Mucosa of rectum (tissue), 2 donors: ENCODE results near the gene C1QTNF2.
"Not testable (repeated sequence)": the region's sequence is repeated elsewhere in the genome, so short reads cannot be mapped to it uniquely, and the experiment has no call there.

ENCODE experiments used
- H3K27ac ChIP-seq, 2 donors: one replicate each; pipeline ENCODE4 v1.7.0; 2013; ENCODE audit warnings: inconsistent platforms in 2 of 2, low read depth in 2 of 2, low read length in 2 of 2
- H3K27me3 ChIP-seq, 2 donors: one replicate each; pipeline ENCODE4 v1.7.0; 2013; ENCODE audit warnings: low read length in 2 of 2; ENCODE audit not compliant: control insufficient read depth in 2 of 2, insufficient read depth in 2 of 2
- H3K36me3 ChIP-seq, 2 donors: one replicate each; pipeline ENCODE4 v1.7.0; 2013; ENCODE audit warnings: low read length in 2 of 2; ENCODE audit not compliant: control insufficient read depth in 2 of 2, insufficient read depth in 2 of 2
- H3K4me1 ChIP-seq, 2 donors: one replicate each; pipeline ENCODE4 v1.7.0; 2013; ENCODE audit warnings: low read length in 2 of 2, mild to moderate bottlenecking in 1 of 2; ENCODE audit not compliant: control insufficient read depth in 2 of 2, insufficient read depth in 2 of 2
- H3K4me3 ChIP-seq, 2 donors: one replicate each; pipeline ENCODE4 v1.7.0; 2013; ENCODE audit warnings: low read length in 2 of 2
- H3K9ac ChIP-seq, 2 donors: one replicate each; pipeline ENCODE4 v1.7.0; 2013; ENCODE audit warnings: low read length in 2 of 2, low read depth in 1 of 2, mild to moderate bottlenecking in 1 of 2
- H3K9me3 ChIP-seq, 2 donors: one replicate each; pipeline ENCODE4 v1.7.0; 2013; ENCODE audit warnings: low read length in 2 of 2; ENCODE audit not compliant: control insufficient read depth in 2 of 2
- donor health status: healthy.
- donor health status: Normal muscosa, but diverticular disease.

The C1QTNF2 gene

DNA sequence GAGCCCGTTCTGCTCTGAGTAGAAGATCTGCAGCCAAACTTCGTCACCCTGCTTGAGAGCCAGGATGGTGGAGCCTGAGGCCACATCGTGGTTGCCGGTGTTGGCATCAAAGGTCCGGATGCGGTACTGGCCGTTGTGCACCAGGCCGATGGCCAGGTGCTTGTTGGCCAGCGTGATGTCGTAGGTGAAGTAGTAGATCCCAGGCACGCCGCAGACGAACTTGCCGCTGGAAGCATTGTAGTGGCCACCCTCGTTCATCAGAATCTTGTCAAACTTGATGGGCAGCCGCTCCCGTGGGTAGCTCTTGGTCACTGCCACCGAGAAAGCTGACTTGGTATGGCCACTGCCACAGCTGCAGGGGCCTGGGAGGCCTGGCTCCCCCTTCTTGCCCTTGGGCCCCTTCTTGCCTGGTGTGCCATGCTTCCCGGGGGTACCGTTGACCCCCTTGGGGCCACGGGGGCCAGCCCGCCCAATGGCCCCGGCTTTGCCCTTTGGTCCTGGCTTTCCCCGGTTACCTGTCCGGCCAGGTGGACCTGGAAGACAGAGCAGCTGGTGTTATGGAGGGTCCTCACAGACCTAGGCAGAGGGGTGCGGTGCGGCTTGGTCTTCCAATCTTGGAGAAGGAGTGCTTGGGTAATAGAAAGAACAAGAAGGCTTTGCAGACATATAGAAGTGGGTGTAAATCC, 21.0 kb downstream of the C1QTNF2 start:
- no peak overlapping the region for H3K9ac ChIP-seq
- H3K36me3 ChIP-seq, result no peaks in the 10 kb centered on the region
- peaks cover 4% of the 10 kb centered on the region in 2 donors for H3K4me1 ChIP-seq
- H3K27me3 ChIP-seq, result no peaks in the 10 kb centered on the region
- H3K4me3 ChIP-seq, result no peak overlapping the region
- no peak overlapping the region for H3K27ac ChIP-seq
- H3K9me3 ChIP-seq, result no peaks in the 10 kb centered on the region

GRCh38 chr5:160348080-160348479, 22.3 kb downstream of the C1QTNF2 start:
- H3K4me1 ChIP-seq, result peaks cover 4% of the 10 kb centered on the region in 2 donors
- no peaks in the 10 kb centered on the region for H3K9me3 ChIP-seq
- H3K9ac ChIP-seq, result no peak overlapping the region
- H3K36me3 ChIP-seq, result no peaks in the 10 kb centered on the region
- no peaks in the 10 kb centered on the region for H3K27me3 ChIP-seq
- H3K4me3 ChIP-seq, result no peak overlapping the region
- no peak overlapping the region for H3K27ac ChIP-seq

GRCh38 chr5:160347448-160347847, 23.0 kb downstream of the C1QTNF2 start:
- Histone ChIP-seq H3K9ac (no peak overlapping the region), H3K27me3 (no peaks in the 10 kb centered on the region), H3K4me1 (peaks cover 4 to 9% of the 10 kb centered on the region in 2 donors), H3K4me3 (no peak overlapping the region), H3K9me3 (no peaks in the 10 kb centered on the region), H3K27ac (no peak overlapping the region), H3K36me3 (no peaks in the 10 kb centered on the region)

DNA sequence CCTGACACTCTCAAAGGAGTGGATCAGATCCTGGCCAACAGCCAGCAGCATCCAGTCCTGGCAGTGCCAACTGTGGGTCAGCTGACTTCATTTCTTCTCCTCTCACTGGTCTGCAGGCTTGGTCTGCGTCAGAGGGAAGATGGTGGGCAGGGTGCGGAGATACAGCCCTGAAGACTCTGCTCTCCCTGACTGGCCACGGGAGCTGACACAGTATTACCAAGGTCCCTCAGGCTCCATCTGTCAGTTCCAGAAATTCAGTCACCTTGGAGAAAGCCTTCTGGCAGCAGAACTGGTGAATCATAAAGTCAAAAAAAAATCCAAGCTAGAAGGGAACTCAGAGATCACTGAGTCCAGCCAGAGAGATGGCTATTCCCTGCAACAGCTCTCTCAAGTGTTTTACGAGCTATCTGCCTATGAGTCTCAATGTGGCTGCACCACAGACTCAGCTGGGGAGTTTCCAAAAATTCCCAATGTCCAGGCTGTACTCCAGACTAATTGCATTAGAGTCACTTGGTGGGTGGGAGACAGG, 27.9 kb downstream of the C1QTNF2 start:
- no peaks in the 10 kb centered on the region for H3K27me3 ChIP-seq
- H3K4me1 ChIP-seq, result peaks cover 4 to 9% of the 10 kb centered on the region in 2 donors
- no peaks in the 10 kb centered on the region for H3K9me3 ChIP-seq
- H3K27ac ChIP-seq, result no peak overlapping the region
- H3K36me3 ChIP-seq, result no peaks in the 10 kb centered on the region
- no peak overlapping the region for H3K4me3 ChIP-seq
- no peak overlapping the region for H3K9ac ChIP-seq

GRCh38 chr5:160341309-160341870, 29.0 kb downstream of the C1QTNF2 start:
- no peak overlapping the region for H3K4me3 ChIP-seq
- no peaks in the 10 kb centered on the region for H3K27me3 ChIP-seq
- peaks cover 4 to 9% of the 10 kb centered on the region in 2 donors for H3K4me1 ChIP-seq
- no peaks in the 10 kb centered on the region for H3K9me3 ChIP-seq
- no peak overlapping the region for H3K9ac ChIP-seq
- no peaks in the 10 kb centered on the region for H3K36me3 ChIP-seq
- H3K27ac ChIP-seq, result no peak overlapping the region

GRCh38 chr5:160340513-160340912, 29.9 kb downstream of the C1QTNF2 start:
- H3K27ac ChIP-seq, H3K9ac ChIP-seq, H3K4me3 ChIP-seq, H3K27me3 ChIP-seq, H3K9me3 ChIP-seq, H3K4me1 ChIP-seq, H3K36me3 ChIP-seq: not testable (repeated sequence)

DNA sequence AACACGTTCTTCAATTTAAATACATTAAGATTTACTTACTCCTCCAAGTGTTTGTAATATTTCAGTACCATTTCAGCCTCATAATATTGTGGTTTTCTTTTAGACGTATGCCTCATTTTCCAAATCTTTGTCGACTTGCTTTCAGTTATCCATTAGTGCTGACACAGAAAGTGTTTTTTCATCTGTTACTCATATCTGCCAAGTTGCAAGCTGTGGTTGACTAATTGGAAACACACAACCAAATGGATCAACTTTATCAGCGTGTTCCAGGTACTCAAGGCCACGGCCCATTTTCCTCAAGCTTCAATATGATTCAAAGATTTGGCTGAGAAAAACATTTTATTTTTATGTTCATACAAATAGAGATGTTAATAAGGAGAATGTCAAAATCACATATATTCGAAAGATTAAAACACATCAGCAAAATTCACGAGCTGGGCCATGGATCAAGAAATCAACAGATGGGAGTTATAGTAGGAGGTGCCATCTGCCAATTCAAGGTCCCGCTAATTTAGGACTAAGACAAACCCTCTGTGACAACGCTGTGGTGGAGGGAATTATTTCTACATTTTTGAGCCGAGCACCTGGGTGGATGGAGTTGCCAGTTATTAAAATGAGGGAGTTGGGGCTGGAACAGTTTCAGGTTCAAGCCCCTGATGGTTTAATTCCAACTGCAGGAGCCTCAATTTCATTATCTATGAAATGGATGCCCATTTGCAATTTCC, 30.9 kb downstream of the C1QTNF2 start:
- Histone ChIP-seq H3K4me1 (peaks cover 0 to 5% of the 10 kb centered on the region in 2 donors), H3K4me3 (no peak overlapping the region), H3K9ac (no peak overlapping the region), H3K27me3 (no peaks in the 10 kb centered on the region), H3K36me3 (no peaks in the 10 kb centered on the region), H3K9me3 (no peaks in the 10 kb centered on the region), H3K27ac (no peak overlapping the region)

GRCh38 chr5:160334716-160335115, 35.7 kb downstream of the C1QTNF2 start:
- not testable (repeated sequence) for H3K36me3 ChIP-seq, H3K4me3 ChIP-seq, H3K4me1 ChIP-seq, H3K27me3 ChIP-seq, H3K9me3 ChIP-seq, H3K27ac ChIP-seq, H3K9ac ChIP-seq

DNA sequence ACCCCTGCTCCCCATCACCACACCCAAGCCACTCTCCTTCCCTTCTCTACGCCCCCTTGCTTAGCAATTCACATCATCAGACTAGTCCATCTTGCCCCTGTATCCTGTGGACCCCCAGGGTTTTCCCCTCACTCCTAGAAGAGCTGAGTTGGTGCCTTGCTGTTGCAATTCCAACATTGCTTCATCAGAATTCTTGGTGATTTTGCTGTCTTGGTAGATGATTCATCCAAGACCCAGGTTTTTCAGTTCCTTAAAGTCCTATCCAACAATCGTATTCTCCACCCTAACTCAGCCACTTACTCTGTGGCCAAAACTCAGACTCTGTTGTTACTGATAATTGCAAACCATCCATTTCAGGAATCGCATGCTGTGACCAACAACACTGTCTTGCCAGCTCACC, 36.7 kb downstream of the C1QTNF2 start:
- Histone ChIP-seq H3K4me3 (no peak overlapping the region), H3K4me1 (no peaks in the 10 kb centered on the region), H3K27me3 (no peaks in the 10 kb centered on the region), H3K36me3 (no peaks in the 10 kb centered on the region), H3K9ac (no peak overlapping the region), H3K9me3 (no peaks in the 10 kb centered on the region), H3K27ac (no peak overlapping the region)

- Histone ChIP-seq H3K4me3 (no peak overlapping the region), H3K36me3 (no peaks in the 10 kb centered on the region), H3K9ac (no peak overlapping the region), H3K27ac (no peak overlapping the region), H3K9me3 (no peaks in the 10 kb centered on the region), H3K27me3 (no peaks in the 10 kb centered on the region), H3K4me1 (peaks cover 5 to 17% of the 10 kb centered on the region in 2 donors)
These were observed 40.2 kb downstream of the C1QTNF2 start for GRCh38 chr5:160330212-160330611.
